Right renal cortex interstitium (tissue), 3 donors: ENCODE results near the gene PLAU. TPM values are rescaled to one million over a fixed set of nuclear protein-coding genes. Genes with fewer than 3 reads are reported as not detected.
"Not testable (repeated sequence)": the region's sequence is repeated elsewhere in the genome, so short reads cannot be mapped to it uniquely, and the experiment has no call there.

ENCODE experiments used
- DNase-seq, 3 donors: peaks; one replicate each; pipeline ENCODE4 v3.0.0-alpha.2; 2013; ENCODE audit warnings: low read depth in 3 of 3, low spot score in 2 of 3
- polyA plus RNA-seq, 3 donors: library from polyadenylated mRNA; unstranded; fragments of 120-200 nt; gene quantifications; one replicate each; pipeline ENCODE4 v1.2.1, GENCODE V29; 2013; ENCODE audit not compliant: insufficient read length in 3 of 3

The PLAU gene
- polyA plus RNA-seq, 3 donors = 9.3 to 34.4 (median 24.3) TPM

DNA sequence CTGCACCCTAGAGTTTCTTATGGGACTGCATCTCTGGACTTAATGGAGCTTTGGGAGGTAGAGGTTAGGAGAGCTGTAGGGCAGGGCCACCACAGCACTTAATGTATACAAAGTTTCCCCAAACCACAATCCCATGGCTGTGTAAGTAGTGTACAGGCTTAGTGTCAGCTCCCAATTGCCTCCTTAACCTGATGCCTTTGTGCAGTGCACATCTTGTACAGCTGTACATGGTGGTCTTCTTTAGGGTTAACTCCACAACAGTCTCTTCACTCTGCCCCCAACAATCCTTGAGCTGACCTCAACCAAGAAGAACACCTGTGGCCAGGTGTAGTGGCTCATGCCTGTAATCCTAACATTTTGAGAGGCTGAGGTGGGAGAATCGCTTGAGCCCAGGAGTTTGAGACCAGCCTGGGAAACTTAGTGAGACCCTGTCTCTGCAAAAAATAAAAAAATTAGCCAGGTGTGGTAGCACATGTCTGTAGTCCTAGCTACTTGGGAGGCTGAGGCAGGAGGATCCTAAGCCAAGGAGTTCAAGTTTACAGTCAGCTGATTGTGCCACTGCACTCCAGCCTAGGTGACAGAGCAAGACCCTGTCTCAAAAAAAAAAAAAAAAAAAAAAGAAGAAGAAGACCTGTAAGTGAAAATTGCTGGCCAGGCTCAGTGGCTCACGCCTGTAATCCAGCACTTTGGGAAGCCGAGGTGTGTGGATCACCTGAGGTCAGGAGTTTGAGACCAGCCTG is 6.8 kb downstream of the PLAU start:
- no peak for DNase-seq

DNA sequence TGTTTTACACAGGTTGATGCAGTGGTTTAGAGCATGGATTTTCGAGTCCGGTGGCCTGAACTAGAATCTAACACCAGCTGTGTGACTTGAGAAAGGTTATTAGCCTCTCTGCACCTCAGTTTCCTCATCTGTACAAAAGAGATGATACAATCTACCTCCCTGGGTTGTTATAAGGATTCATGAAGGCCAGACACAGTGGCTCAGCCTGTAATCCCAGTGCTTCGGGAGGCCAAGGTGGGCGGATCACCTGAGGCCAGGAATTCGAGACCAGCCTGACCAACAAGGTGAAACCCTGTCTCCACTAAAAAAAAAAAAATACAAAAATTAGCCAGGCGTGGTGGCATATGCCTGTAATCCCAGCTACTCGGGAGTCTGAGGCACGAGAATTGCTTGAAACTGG is 8.5 kb downstream of the PLAU start:
- not testable (repeated sequence) for DNase-seq

DNA sequence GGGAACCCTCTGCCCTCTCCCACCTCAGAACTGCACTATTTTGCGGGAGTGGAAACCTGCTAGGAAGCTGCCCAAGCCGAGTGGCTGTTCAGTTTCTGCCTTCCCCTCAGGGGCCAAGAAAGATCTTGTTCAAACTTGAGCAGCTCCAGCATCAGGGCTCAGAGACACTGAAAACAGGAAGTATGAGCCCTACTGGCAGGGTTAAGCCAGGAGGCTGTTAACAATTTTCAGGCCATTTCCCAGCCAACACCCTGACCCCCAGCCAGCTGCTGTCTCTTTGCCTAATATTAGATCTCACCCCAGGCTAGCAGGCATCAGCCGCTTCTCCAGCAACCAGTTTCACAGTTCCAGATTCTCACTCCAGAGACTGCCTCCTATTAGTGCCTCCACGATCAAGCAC is 9.2 kb downstream of the PLAU start:
- no peak for DNase-seq

DNA sequence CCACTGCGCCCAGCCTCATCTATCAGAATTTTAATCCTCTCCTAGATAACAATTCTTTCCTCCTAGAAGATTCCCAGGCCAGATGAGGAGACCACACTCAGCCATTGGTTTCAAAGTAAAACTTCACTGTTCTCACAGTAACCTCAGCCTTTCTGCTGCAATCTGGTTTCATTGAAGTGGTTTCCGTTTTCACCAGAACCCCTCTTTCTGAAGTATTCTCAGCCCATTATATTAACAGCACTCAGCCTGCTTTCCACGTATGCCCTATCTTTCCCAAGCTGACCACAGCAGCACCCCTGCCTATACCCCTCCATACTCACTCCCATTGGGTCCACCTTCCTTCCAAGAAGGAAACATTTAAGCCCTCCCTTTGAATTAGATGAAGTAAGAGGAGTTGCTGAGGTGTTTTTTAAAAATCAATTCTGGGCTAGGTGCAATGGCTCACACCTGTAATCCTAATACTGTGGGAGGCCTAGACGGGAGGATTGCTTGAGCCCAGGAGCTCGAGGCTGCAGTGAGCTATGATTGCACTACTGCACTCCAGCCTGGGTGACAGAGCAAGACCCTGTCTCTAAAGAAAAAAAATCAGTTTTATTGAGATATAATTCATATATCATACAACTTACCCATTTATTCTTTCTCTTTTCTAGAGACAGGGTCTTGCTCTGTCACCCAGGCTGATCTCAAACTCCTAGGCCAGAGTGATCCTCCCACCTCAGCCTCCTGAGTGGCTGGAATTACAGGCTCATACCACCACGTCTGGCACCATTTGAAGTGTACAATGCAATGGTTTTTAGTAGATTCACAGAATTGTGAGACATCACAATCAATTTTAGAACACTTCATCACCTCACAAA is 11.3 kb downstream of the PLAU start:
- DNase-seq = no peak

DNA sequence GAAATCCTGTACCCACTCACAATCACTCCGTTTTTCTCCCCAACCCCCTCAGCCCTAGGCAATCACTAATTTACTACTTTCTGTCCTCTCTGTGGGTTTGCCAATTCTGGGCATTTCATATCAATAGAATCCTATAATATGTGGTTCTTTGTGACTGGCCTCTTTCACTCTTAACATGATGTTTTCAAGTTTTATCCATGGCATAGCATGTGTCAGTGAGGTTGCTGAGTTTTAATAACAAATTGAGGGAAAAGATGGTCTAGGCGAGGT is 11.9 kb downstream of the PLAU start:
- no peak for DNase-seq

DNA sequence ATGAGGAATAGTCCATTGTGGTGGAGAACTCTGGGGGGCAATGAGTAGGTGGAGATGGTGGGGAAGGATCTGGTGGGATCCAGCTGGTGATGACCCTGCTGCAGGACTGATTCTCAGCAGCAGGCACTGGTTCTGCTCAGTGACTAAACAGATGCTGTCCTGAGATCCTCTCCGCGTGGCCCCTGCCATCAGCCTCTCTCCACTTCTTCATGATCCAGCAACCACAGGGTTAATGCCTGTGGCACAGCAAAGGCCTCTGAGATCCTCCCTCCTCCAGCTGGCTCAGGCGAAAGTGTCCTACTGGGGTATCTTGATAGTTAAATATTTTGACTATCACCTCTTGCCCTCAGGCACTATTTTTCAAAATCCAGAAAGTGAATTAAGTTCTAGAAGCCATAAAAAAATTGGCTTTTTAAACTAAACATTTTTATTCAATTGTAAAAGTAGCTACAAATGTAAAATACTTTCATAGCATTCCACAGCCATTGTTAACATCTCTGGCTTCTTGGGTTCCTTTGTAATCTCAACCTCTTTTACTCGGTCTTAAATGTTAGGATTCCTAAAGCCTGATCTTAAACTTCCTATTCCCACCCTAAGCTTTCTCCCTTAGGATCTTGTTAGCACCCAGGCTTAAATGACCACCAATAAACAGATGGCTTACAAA is 13.1 kb downstream of the PLAU start:
- DNase-seq = no peak

DNA sequence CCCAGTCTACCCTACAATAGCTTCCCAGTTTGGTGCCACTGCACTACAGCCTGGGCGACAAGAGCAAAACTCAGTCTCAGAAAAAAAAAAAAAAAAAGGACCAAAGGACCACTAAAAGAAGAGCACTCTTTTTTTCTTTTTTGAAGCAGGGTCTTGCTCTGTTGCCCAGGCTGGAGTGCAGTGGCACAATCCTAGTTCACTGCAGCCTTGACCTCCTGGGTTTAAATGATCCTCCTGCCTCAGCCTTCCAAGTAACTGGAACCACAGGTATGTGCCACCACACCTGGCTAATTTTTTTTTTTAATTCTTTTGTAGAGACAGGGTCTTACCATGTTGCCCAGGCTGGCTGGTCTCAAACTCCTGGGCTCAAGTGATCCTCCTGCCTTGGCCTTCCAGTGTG is 14.0 kb downstream of the PLAU start:
- DNase-seq = no peak

DNA sequence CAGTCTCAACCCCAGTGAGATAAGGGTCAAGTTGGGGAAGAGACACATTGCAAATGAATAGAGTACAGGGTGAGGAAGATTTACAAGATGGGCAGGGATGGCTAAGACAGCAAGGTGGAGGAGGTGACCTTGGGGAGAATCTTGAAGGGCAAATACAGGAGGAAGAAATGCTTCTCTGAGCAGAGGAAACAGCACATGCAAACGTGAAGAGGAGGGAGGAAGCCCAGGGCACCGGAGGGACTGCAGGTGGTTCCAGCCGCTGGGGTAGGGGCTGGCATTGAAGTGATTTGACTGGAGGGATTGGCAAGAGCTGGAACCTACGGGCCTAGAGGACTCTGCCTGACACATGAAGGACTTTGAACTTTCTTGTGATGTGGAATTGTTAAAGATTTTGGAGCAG is 14.6 kb downstream of the PLAU start:
- DNase-seq = no peak

DNA sequence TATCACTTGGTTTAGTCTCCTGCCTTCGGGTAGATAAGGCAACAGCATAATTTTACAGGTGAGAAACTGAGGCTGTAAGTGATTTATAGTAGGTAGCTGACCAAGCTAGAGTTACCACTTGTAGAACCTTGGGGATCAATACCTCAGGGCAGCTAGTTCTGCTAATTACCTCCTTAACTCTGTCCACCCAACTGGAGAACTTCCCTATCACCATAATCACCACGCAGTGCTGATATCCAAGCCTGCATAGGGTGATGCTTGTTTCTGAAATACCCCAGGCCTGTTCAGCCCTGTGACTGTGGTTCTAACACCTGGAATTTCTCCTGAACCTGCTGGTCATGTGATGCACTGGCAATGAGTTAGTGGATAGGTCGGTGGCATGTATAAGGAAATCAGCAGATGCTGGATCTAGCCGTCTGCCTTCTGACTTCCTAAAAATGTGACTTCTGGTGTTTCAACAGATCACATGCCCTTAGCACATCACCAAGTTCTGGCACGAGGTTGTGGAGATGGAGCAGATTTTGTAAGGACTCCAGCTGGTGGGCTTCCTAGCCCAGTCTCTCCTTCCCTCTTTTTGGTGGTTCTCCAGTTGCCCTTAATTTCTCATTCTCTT is 15.3 kb downstream of the PLAU start:
- no peak for DNase-seq

DNA sequence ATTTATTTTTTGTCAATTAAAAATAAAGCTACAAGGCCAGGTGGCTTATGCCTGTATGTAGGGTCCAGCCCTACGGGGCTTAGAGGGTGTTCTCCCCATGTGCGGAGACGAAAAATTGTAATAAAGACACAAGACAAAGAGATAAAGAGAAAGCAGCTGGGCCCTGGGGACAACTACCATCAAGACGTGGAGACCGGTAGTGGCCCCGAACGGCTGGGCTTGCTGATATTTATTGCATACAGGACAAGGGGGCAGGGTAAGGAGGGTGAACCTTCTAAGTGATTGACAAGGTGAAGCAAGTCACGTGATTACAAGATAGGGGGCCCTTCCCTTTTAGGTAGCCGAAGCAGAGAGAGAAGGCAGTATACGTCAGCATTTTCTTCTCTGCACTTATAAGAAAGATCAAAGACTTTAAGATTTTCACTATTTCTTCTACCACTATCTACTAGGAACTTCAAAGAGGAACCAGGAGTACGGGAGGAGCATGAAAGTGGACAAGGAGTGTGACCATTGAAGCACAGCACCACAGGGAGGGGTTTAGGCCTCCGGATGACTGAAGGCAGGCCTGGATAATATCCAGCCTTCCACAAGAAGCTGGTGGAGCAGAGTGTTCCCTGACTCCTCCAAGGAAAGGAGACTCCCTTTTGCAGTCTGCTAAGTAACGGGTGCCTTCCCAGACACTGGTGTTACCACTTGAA is 19.8 kb downstream of the PLAU start:
- DNase-seq = not testable (repeated sequence)

DNA sequence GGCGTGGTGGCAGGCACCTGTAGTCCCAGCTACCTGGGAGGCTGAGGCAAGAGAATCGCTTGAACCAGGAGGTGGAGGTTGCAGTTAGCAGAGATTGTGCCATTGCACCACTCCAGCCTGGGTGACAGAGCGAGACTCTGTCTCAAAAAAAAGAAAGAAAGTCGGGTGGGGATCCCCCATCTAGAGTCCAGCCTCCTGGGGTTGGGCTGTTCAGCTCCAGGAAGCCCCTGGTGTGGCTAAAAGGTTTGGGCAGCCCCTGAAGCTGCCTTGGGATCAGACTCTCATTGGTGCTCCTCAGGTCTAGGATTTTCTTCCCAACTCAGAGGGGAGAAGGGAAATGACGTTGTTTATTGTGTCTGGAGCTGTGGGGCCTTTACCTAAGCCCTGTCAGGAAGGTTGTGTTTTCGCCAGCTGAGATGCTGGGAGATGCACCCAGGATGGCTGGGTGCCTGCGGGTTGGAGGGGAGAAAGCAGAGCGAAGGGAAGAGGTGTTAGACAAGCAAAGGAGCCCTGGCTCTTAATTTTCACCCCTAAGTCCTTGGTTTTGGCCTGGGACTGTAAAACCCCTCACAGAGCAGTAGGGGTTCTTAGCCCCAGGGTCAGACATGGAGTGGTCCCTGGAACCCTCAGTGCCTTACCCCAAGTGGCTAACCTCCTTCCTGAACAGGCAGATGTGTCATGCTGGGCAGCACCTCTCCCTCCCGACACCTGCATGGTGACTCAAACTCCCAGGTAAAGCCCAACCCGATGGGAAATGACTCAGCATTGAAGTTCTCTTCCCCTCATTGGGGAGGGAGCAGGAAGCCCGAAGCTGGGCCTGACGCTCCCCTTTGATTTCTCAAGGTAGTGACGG is 21.1 kb downstream of the PLAU start:
- DNase-seq = no peak

DNA sequence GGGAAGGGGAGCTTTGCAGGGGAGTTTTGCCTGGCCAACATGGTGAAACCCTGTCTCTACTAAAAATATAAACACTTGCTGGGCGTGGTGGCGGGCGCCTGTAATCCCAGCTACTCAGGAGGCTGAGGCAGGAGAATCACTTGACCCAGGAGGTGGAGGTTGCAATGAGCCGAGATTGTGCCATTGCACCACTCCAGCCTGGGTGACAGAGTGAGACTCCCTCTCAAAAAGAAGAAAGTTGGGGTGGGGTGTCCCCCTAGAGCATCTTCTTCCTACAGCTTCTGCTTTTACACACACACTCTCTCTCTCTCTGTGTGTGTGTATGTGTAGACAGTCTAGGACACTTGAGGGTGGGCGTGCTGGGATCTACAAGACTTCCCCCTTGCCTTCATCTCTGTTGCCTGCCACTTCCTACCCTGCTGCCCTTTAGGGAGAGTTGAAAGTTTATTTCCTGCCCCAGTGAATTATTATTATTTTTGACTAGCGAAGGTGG is 21.7 kb downstream of the PLAU start:
- DNase-seq = no peak

DNA sequence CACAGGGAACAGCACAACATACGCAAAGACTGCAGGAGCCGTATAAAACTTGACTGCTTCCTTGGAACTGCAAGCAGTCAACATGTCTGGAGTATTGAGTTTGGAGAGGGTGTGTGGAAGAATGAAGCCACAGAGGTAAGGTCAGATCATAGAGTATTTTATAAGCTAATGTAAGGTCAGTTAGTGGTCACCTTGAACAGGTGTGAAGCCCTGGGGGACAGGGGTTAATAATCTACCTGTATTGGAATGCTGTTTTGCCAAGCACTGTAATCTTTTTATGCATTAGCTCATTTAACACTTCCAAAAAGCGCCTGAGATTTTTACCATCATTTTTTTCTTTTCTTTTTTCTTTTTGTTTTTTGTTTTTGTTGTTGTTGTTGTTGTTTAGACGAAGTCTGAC is 23.1 kb downstream of the PLAU start:
- DNase-seq = no peak

DNA sequence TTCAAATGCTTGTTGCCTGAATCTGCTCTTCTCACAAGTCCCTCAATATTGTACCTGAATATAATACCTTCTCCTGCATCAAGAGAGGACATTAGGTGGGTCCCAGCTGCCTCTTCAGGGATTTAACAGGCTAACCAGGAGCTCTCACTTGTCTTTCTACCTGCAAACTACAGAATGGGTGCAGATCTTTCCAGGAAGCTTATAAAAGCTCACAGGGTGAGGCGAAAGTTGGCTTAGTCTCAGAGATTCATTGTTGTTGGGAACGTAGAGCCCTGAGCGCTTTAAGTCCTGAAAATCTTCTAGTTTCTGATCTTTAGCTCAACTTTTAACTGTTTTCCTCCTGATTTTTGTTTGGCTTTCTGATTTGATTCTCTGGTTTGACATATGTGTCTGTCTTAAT is 25.0 kb downstream of the PLAU start:
- no peak for DNase-seq

DNA sequence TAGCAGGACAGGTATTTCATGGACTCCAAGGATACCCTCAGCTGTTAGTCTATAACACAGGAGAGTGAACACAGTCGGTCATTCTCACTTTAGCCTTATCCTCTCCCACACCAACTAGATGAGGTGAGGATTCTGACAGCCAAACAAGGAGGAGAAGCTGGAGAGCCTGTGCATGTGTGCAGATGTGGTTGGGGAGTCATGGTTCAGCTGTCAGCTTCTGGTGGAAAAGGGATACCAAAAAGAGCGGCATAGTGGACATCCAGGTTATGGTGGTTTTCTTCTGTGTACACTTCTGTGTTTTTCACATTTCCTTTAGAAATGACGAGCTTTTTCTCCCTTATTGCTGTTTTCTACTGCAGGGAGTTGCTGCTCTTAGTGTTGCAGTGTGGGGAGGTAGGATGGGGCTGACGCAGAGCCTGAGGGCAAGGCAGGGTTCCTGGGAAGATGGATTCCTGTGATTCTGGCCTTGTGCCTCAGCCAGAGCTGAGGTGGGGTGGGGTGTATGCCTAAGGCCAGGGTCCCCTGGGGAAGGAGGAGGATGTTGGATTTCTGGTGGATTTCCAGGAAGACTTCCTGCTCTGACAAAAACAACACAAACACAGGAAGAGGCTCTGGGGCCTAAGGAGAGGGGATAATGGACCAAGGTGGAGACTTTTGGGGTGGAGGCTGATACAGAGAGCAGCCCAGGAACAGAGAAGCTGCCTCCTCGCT is 26.6 kb downstream of the PLAU start:
- DNase-seq = no peak

DNA sequence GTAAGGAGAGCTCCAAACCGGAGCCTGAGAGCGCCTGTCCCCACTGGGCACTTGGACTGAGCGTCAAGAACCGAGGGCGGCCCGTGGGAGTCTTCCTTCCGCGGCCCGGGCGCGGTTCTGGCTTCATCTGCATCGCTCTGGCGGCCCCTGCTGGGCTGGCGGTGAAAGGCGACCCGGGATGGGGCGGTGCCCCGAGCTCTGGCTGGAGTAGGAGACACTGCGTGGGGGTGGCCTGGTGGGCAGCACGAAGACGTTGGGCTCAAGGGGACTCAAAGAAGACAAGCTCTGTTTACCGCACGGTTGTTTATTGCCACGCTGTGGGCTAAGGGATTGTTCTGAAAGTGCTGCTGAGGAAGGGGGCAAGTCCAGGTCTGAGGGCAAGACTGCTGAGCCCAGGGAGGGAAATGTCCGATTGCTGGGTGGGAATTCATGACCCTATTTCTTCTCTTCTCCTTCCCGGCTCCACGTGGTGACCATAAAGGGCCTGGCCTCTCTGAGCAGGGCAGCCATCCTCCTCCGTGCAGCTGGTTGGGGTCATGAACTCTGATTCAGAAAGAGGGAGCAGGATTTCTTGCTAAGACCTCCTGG is 29.8 kb downstream of the PLAU start:
- no peak for DNase-seq

DNA sequence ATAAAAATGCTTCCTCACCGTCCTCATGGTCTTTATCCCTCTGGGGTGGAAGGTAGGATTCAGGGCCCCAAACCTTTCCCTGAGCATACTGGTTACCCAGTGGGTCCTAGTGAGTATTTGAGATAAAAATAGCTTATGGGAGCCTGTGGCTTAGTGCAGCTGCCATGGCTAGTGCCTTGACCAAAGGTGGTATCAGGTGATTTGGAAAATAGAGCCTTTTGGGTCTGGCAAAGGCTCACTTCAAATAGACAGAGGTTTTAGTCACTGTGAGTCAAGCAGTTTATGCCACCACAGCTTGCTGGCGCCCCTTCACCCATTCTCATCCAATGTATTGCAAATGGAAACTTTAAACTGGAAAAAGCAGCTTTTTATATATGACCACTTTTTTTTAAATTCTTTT is 30.4 kb downstream of the PLAU start:
- no peak for DNase-seq

DNA sequence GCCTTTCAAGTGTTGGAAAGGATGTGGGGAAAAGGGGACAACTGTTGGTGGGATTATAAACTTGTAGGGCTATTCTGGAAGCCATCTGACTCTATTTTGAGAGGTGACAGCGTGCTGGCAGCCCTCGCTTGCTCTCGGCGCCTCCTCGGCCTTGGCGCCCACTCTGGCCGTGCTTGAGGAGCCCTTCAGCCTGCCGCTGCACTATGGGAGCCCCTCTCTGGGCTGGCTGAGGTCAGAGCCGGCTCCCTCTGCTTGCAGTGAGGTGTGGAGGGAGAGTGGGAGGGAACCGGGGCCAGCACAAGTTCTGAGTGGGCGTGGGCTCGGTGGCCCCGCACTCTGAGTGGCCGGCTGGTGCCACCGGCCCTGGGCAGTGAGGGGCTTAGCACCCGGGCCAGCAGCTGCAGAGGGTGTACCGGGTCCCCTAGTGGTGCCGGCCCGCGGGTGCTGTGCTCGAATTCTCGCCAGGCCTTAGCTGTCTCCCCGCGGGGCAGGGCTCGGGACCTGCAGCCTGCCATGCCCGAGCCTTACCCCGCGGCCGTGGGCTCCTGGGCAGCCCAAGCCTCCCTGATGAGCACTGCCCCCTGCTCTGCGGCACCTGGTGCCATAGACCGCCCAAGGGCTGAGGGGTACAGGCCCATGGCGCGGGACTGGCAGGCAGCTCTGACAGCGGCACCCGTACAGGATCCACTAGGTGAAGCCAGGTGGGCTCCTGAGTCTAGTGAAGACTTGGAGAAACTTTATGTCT is 33.6 kb downstream of the PLAU start:
- DNase-seq = no peak
